ENCODE results near the gene SLC19A1.

SLC19A1 gene

GRCh38 chr21:45487891-45488600, 54.2 kb downstream of the SLC19A1 start:
- no peak for DNase-seq (ENCODE audit: low read depth, low spot score)
- no CpG with 5 or more reads among the region's 18 CpGs for WGBS (ENCODE audit: insufficient coverage, insufficient read length)
- H3K27ac ChIP-seq (ENCODE audit: low read length): no peak overlapping the region

DNA sequence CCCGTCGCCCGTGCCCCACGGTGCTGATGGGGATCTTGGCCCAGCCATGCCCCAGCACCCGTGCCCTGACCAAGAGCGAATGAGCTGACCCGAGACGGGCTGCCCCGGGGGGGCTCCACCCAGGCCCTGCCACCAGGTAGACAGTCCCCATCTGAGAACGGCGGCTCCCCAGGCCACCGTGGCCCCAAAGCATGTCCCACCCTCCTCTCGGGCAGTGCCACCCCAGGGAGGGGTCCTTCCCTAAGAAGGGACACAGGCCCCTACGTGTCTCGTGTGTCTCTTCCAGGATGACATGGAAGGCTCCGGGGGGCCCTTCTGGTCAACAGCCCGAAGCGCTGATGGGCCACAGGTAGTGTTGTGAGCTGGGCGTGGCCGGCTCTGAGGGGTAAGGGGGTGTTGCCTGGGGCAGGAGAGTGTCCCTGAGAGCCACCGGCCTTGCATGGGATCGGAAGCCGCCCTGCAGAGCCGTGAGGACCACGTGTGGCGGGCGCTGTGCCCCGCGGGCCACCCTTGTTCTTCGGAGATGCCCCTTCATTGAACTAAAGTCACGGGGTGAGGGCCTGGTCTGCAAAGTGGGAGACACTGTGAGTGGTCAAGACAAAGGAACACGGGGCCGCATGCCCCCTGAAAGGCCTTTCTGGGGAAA, 55.0 kb downstream of the SLC19A1 start:
- H3K9me3 ChIP-seq (ENCODE audit: control insufficient read depth, insufficient read depth, low read length): no peaks in the 10 kb centered on the region
- DNase-seq (ENCODE audit: low read depth, low spot score): no peak
- no CpG with 5 or more reads among the region's 33 CpGs for WGBS (ENCODE audit: insufficient coverage, insufficient read length)
- H3K36me3 ChIP-seq (ENCODE audit: control insufficient read depth, insufficient read depth, low read length): peaks cover 41% of the 10 kb centered on the region
- no peaks in the 10 kb centered on the region for H3K27me3 ChIP-seq (ENCODE audit: control insufficient read depth, insufficient read depth, low read length)
- peaks cover 5% of the 10 kb centered on the region; the same call in 1 of the 2 replicates for H3K4me1 ChIP-seq (ENCODE audit: control insufficient read depth, insufficient read depth, low read length)
- no peak overlapping the region for H3K4me3 ChIP-seq (ENCODE audit: low read length)
- H3K27ac ChIP-seq (ENCODE audit: low read length): no peak overlapping the region

More at GRCh38 chr21:45487891-45488600, 54.2 kb downstream of the SLC19A1 start:
- Histone ChIP-seq H3K27me3 (ENCODE audit: control insufficient read depth, insufficient read depth, low read length) (no peaks in the 10 kb centered on the region), H3K4me1 (ENCODE audit: control insufficient read depth, insufficient read depth, low read length) (peaks cover 5% of the 10 kb centered on the region; the same call in 1 of the 2 replicates), H3K4me3 (ENCODE audit: low read length) (no peak overlapping the region), H3K9me3 (ENCODE audit: control insufficient read depth, insufficient read depth, low read length) (no peaks in the 10 kb centered on the region), H3K36me3 (ENCODE audit: control insufficient read depth, insufficient read depth, low read length) (peaks cover 38% of the 10 kb centered on the region)

DNA sequence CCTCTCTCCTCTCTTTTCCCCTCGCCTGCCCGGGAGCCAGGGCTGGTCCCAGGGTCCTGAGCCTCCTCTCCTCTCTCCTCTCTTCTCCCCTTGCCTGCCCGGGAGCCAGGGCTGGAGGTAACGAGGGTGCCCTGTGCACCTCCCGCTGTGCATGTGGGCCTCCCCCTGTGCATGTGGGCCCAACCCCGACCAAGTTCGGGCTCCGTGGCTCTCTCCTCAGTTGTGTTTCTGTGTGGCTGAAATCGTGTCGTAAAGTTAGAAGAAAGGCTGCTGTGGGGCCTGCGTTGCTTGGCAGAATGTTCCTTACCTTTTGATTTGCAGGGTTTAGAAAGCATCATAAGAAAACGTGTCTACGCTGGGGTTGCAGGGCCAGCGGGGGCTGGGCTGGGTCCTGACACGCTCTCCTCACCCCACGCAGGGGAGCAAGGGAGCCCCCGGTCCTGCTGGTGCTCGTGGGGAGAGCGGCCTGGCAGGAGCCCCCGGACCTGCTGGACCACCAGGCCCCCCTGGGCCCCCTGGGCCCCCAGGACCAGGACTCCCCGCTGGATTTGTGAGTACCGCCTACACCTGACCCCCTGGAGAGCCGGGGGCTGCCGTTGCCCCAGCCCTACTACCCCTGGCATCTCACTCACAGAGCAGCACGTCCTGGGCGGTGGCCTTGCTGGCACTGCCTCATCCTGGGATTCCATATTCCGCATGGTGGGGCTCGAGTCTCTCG, 55.6 kb downstream of the SLC19A1 start:
- H3K27me3 ChIP-seq (ENCODE audit: control insufficient read depth, insufficient read depth, low read length): no peaks in the 10 kb centered on the region

GRCh38 chr21:45485686-45486442, 56.4 kb downstream of the SLC19A1 start:
- peaks cover 46% of the 10 kb centered on the region for H3K36me3 ChIP-seq (ENCODE audit: control insufficient read depth, insufficient read depth, low read length)
- H3K4me3 ChIP-seq (ENCODE audit: low read length): no peak overlapping the region
- H3K9me3 ChIP-seq (ENCODE audit: control insufficient read depth, insufficient read depth, low read length): no peaks in the 10 kb centered on the region
- no peak for DNase-seq (ENCODE audit: low read depth, low spot score)
- WGBS (ENCODE audit: insufficient coverage, insufficient read length): no CpG with 5 or more reads among the region's 25 CpGs
- peaks cover 5% of the 10 kb centered on the region; the same call in 1 of the 2 replicates for H3K4me1 ChIP-seq (ENCODE audit: control insufficient read depth, insufficient read depth, low read length)
- H3K27me3 ChIP-seq (ENCODE audit: control insufficient read depth, insufficient read depth, low read length): no peaks in the 10 kb centered on the region
- no peak overlapping the region for H3K27ac ChIP-seq (ENCODE audit: low read length)

More for the DNA sequence above, 55.6 kb downstream of the SLC19A1 start:
- Histone ChIP-seq H3K36me3 (ENCODE audit: control insufficient read depth, insufficient read depth, low read length) (peaks cover 44% of the 10 kb centered on the region), H3K4me1 (ENCODE audit: control insufficient read depth, insufficient read depth, low read length) (peaks cover 5% of the 10 kb centered on the region; the same call in 1 of the 2 replicates), H3K27ac (ENCODE audit: low read length) (no peak overlapping the region), H3K9me3 (ENCODE audit: control insufficient read depth, insufficient read depth, low read length) (no peaks in the 10 kb centered on the region), H3K4me3 (ENCODE audit: low read length) (no peak overlapping the region)
- DNase-seq (ENCODE audit: low read depth, low spot score): no peak
- WGBS (ENCODE audit: insufficient coverage, insufficient read length): no CpG with 5 or more reads among the region's 29 CpGs

DNA sequence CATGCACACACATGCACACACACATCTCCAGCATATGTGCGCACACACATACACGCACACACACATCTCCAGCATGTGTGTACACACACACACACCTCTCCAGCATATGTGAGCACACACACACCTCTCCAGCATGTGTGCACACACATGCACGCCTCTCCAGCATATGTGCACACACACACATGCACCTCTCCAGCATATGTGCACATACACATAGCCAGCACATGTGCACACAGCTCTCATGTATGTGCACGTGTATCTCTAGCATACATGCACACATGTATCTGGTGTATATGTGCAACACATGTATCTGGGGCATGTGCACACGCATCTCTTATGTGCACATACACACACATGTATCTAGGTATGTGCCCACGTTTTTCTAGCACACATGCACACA, 57.9 kb downstream of the SLC19A1 start:
- Histone ChIP-seq H3K9me3 (ENCODE audit: control insufficient read depth, insufficient read depth, low read length) (no peaks in the 10 kb centered on the region), H3K36me3 (ENCODE audit: control insufficient read depth, insufficient read depth, low read length) (peaks cover 51% of the 10 kb centered on the region), H3K27ac (ENCODE audit: low read length) (no peak overlapping the region), H3K4me3 (ENCODE audit: low read length) (no peak overlapping the region), H3K4me1 (ENCODE audit: control insufficient read depth, insufficient read depth, low read length) (peaks cover 2% of the 10 kb centered on the region; the same call in 1 of the 2 replicates), H3K27me3 (ENCODE audit: control insufficient read depth, insufficient read depth, low read length) (no peaks in the 10 kb centered on the region)
- no CpG with 5 or more reads among the region's 6 CpGs for WGBS (ENCODE audit: insufficient coverage, insufficient read length)
- no peak for DNase-seq (ENCODE audit: low read depth, low spot score)

GRCh38 chr21:45482899-45483821, 59.1 kb downstream of the SLC19A1 start:
- peaks cover 62% of the 10 kb centered on the region for H3K36me3 ChIP-seq (ENCODE audit: control insufficient read depth, insufficient read depth, low read length)
- WGBS (ENCODE audit: insufficient coverage, insufficient read length): no CpG with 5 or more reads among the region's 40 CpGs
- no peaks in the 10 kb centered on the region for H3K9me3 ChIP-seq (ENCODE audit: control insufficient read depth, insufficient read depth, low read length)
- DNase-seq (ENCODE audit: low read depth, low spot score): no peak
- H3K4me3 ChIP-seq (ENCODE audit: low read length): no peak overlapping the region
- no peak overlapping the region for H3K27ac ChIP-seq (ENCODE audit: low read length)
- H3K4me1 ChIP-seq (ENCODE audit: control insufficient read depth, insufficient read depth, low read length): no peaks in the 10 kb centered on the region; the same call in 1 of the 2 replicates
- no peaks in the 10 kb centered on the region for H3K27me3 ChIP-seq (ENCODE audit: control insufficient read depth, insufficient read depth, low read length)

- Histone ChIP-seq H3K4me1 (ENCODE audit: control insufficient read depth, insufficient read depth, low read length) (no peaks in the 10 kb centered on the region; the same call in 1 of the 2 replicates), H3K4me3 (ENCODE audit: low read length) (no peak overlapping the region), H3K9me3 (ENCODE audit: control insufficient read depth, insufficient read depth, low read length) (no peaks in the 10 kb centered on the region), H3K27me3 (ENCODE audit: control insufficient read depth, insufficient read depth, low read length) (no peaks in the 10 kb centered on the region), H3K27ac (ENCODE audit: low read length) (no peak overlapping the region), H3K36me3 (ENCODE audit: control insufficient read depth, insufficient read depth, low read length) (peaks cover 68% of the 10 kb centered on the region)
- WGBS (ENCODE audit: insufficient coverage, insufficient read length): no CpG with 5 or more reads among the region's 33 CpGs
- no peak for DNase-seq (ENCODE audit: low read depth, low spot score)
Observed at GRCh38 chr21:45481977-45482898, 60.0 kb downstream of the SLC19A1 start.

DNA sequence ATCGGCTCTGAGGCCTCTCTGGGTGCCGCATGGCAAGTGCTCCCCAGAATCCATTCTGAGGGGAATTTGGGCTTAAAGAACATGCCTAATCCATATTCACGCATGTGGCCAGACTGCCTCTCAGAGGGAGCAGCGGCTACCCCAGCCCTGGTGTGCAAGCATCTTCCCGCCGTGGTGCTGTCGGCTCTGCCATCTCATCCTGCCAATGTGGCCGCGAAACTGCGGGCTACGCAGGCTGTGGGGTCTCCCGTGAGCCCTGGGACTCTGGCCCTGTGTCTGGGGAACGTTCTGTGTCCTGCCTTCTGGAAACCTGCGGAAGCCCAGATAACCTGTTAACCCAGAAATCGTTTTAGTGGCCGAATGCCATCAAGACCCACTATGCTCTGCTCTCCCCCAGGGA, 60.7 kb downstream of the SLC19A1 start:
- DNase-seq (ENCODE audit: low read depth, low spot score): no peak
- H3K4me1 ChIP-seq (ENCODE audit: control insufficient read depth, insufficient read depth, low read length): no peaks in the 10 kb centered on the region
- no peak overlapping the region for H3K4me3 ChIP-seq (ENCODE audit: low read length)
- H3K27ac ChIP-seq (ENCODE audit: low read length): no peak overlapping the region
- H3K9me3 ChIP-seq (ENCODE audit: control insufficient read depth, insufficient read depth, low read length): no peaks in the 10 kb centered on the region
- peaks cover 67% of the 10 kb centered on the region for H3K36me3 ChIP-seq (ENCODE audit: control insufficient read depth, insufficient read depth, low read length)
- no CpG with 5 or more reads among the region's 16 CpGs for WGBS (ENCODE audit: insufficient coverage, insufficient read length)
- no peaks in the 10 kb centered on the region for H3K27me3 ChIP-seq (ENCODE audit: control insufficient read depth, insufficient read depth, low read length)
